ENCODE measurements around the gene HMCN2. TPM values are rescaled to one million over a fixed set of nuclear protein-coding genes. Genes with fewer than 3 reads are reported as not detected.

The HMCN2 gene
- total and polyA plus RNA-seq, 2 of the 4 experiments (the other 2 are of a cell fraction): 0.02 TPM; not detected in 1

GRCh38 chr9:130406278-130406895 lies 140.8 kb downstream of the HMCN2 start:
- peaks cover 7% of the 10 kb centered on the region for H3K9me3 ChIP-seq (ENCODE audit: control insufficient read depth, insufficient read depth, low read length)
- no peak overlapping the region for H3K23ac ChIP-seq (ENCODE audit: low read depth, low read length)
- no peak overlapping the region for H2BK20ac ChIP-seq (ENCODE audit: low read depth, low read length)
- no peaks in the 10 kb centered on the region for H4K20me1 ChIP-seq (ENCODE audit: insufficient read depth, low read length)
- in situ Hi-C loops (cut with MboI; ENCODE audit: low sequenced_read_pairs) (no loop called here), intact Hi-C loops (cut with micrococcal nuclease) (no loop called here), dilution Hi-C loops (cut with HindIII; ENCODE audit: low sequenced_read_pairs, unreplicated experiment) (no loop called here)
- ATAC-seq (ENCODE audit: low read depth) (no peak), DNase-seq (no peak)
- no peak overlapping the region for H3K14ac ChIP-seq (replicated peaks; ENCODE audit: low read depth, low read length)
- no TSS peak for BruUV-seq (replicated peaks)
- H3K4ac ChIP-seq (ENCODE audit: low read depth, low read length): no peak overlapping the region
- peaks cover 26% of the 10 kb centered on the region; the same call in 1 of the 2 replicates for H3K27me3 ChIP-seq (ENCODE audit: control insufficient read depth, insufficient read depth, low read length)
- H2AK9ac ChIP-seq (replicated peaks; ENCODE audit: low read depth, low read length, poor library complexity): no peak overlapping the region
- H3K18ac ChIP-seq (ENCODE audit: low read depth, low read length): no peak overlapping the region
- WGBS, 2 experiments (ENCODE audit: extremely low coverage in 2 of 2, insufficient read length in 1 of 2): 89% methylated on average over 5 of the region's 10 CpGs; no CpG with 5 or more reads in 1 of the 2 experiments
- H2BK15ac ChIP-seq (ENCODE audit: low read depth, low read length): no peak overlapping the region
- no peaks in the 10 kb centered on the region for H3K79me1 ChIP-seq (ENCODE audit: low read depth in 1 of 2, low read length in 2 of 2)
- TF ChIP-seq CTCF (conservative IDR thresholded peaks at IDR 0.05; ENCODE audit: low read depth, low read length): no peak
- no peak for TF ChIP-seq NFE2L2 (IDR thresholded peaks at IDR 0.05; ENCODE audit: low read depth, low read length)
- no peak for TF ChIP-seq CEBPB (IDR thresholded peaks at IDR 0.05; ENCODE audit: low read depth, low read length)
- TF ChIP-seq CHD1 (IDR thresholded peaks at IDR 0.05; ENCODE audit: low read depth, low read length): no peak
- no peak for TF ChIP-seq RCOR1 (IDR thresholded peaks at IDR 0.05; ENCODE audit: insufficient replicate concordance, low read length)
- TF ChIP-seq USF2 (IDR thresholded peaks at IDR 0.05; ENCODE audit: low read depth, low read length): no peak
- no peak for TF ChIP-seq POLR2A (IDR thresholded peaks at IDR 0.05; ENCODE audit: low read depth, low read length)
- no peak for TF ChIP-seq BHLHE40 (IDR thresholded peaks at IDR 0.05; ENCODE audit: low read depth, low read length)
- no peak for TF ChIP-seq MAFK (IDR thresholded peaks at IDR 0.05; ENCODE audit: low read depth, low read length)
- no peak for TF ChIP-seq RAD21 (IDR thresholded peaks at IDR 0.05; ENCODE audit: low read length)
- TF ChIP-seq MXI1 (IDR thresholded peaks at IDR 0.05; ENCODE audit: borderline replicate concordance, low read depth, low read length): no peak
- no peak for TF ChIP-seq ELK1 (IDR thresholded peaks at IDR 0.05; ENCODE audit: borderline replicate concordance, low read depth, low read length)
- no peak for TF ChIP-seq SMC3 (IDR thresholded peaks at IDR 0.05; ENCODE audit: low read depth, low read length)
- TF ChIP-seq RFX5 (IDR thresholded peaks at IDR 0.05; ENCODE audit: low read depth, low read length): no peak
- no peak for TF ChIP-seq FOS (IDR thresholded peaks at IDR 0.05; ENCODE audit: low read depth, low read length)
- TF ChIP-seq MAZ (IDR thresholded peaks at IDR 0.05; ENCODE audit: borderline replicate concordance, low read depth, low read length): no peak
- H2BK5ac ChIP-seq (ENCODE audit: low read depth, low read length, poor library complexity, severe bottlenecking): no peak overlapping the region
- H3K9ac ChIP-seq (ENCODE audit: low read depth, low read length): no peak overlapping the region
- no peak overlapping the region for H4K5ac ChIP-seq (ENCODE audit: low read depth, low read length)
- H3K9me1 ChIP-seq (ENCODE audit: insufficient read depth, low read length): no peaks in the 10 kb centered on the region
- POLR2A ChIA-PET (ENCODE audit: unreplicated experiment): no interaction called here
- no peak overlapping the region for H2AFZ ChIP-seq (replicated peaks; ENCODE audit: low read length, poor library complexity)
- H3K4me2 ChIP-seq (ENCODE audit: low read depth, low read length): no peak overlapping the region
- CTCF ChIA-PET: no interaction called here
- no peak overlapping the region for H2BK120ac ChIP-seq (ENCODE audit: low read depth, low read length)
- H4K91ac ChIP-seq (ENCODE audit: insufficient read depth, low read depth, low read length): no peak overlapping the region
- H3K56ac ChIP-seq (ENCODE audit: extremely low read depth, insufficient read depth, low read length): no peak overlapping the region
- H3K27ac ChIP-seq (ENCODE audit: insufficient read depth, low read length): no peak overlapping the region
- no peak overlapping the region for H4K8ac ChIP-seq (ENCODE audit: low read depth in 2 of 2, low read length in 2 of 2)
- H3K4me3 ChIP-seq (ENCODE audit: insufficient read depth, low read depth, low read length): no peak overlapping the region
- peaks cover 3% of the 10 kb centered on the region; the same call in 1 of the 2 replicates for H3K4me1 ChIP-seq (ENCODE audit: control insufficient read depth, insufficient read depth, low read length)
- H2AK5ac ChIP-seq (ENCODE audit: low read depth, low read length): no peak overlapping the region
- H3K36me3 ChIP-seq (ENCODE audit: control insufficient read depth, insufficient read depth, low read length): no peaks in the 10 kb centered on the region
